T-cell (primary cell): Measurements from ENCODE around the gene SPARC. TPM values are rescaled to one million over a fixed set of nuclear protein-coding genes. Genes with fewer than 3 reads are reported as not detected.
"Not testable (repeated sequence)": the region's sequence is repeated elsewhere in the genome, so short reads cannot be mapped to it uniquely, and the experiment has no call there.

Experiments used
- ATAC-seq, 4 experiments: fragments of 200-7000 bp in 3 of 4; fragments of 150-1000 bp in 1 of 4; cut with Tn5 transposase; replicated peaks in 1 of 4; 1 replicate in 3 of 4; 2 replicates in 1 of 4; pipeline ENCODE4 v1.10.0; 2021; ENCODE audit warnings: moderate library complexity in 3 of 4, mild to moderate bottlenecking in 2 of 4, moderate number of reproducible peaks in 1 of 4
- CTCF ChIA-PET, 2 donors: fragments of 300-600 bp; sonication (Branson Sonifier 250); formaldehyde crosslinking; loops; one replicate each; lab custom pipeline; 2022; ENCODE audit warnings: antibody characterized with exemption in 2 of 2; lab: Charles Lee
- POLR2A ChIA-PET, 2 donors: fragments of 300-600 bp; sonication (Branson Sonifier 250); formaldehyde crosslinking; loops; one replicate each; lab custom pipeline; 2022; ENCODE audit warnings: antibody characterized with exemption in 2 of 2; lab: Charles Lee
- DNase-seq, 35 experiments: peaks; one replicate each; pipeline versions ENCODE4 v3.0.0 to v3.0.0-alpha.2; 2013 to 2023
- H3K27ac ChIP-seq: one replicate; pipeline ENCODE4 v1.5.1; 2013; ENCODE audit warnings: low read length
- H3K27me3 ChIP-seq, 2 experiments: replicated peaks in 1 of 2; 1 replicate in 1 of 2; 2 replicates in 1 of 2; pipeline versions ENCODE4 v1.6.1 to v1.7.0; 2013; ENCODE audit warnings: low read length in 1 of 2, mixed read lengths in 1 of 2; ENCODE audit not compliant: control insufficient read depth in 2 of 2, insufficient read depth in 2 of 2; ENCODE audit errors: extremely low read depth in 1 of 2
- H3K36me3 ChIP-seq, 2 donors: 1 replicate in 1 of 2; 2 replicates in 1 of 2; pipeline versions ENCODE4 v1.6.1 to v1.7.0; 2013; ENCODE audit warnings: low read length in 1 of 2; ENCODE audit not compliant: control insufficient read depth in 2 of 2, insufficient read depth in 1 of 2; ENCODE audit errors: extremely low read depth in 1 of 2
- H3K4me1 ChIP-seq, 2 experiments: 1 replicate in 1 of 2; 2 replicates in 1 of 2; pipeline versions ENCODE4 v1.6.1 to v1.7.0; 2013; ENCODE audit warnings: low read length in 2 of 2, mixed read lengths in 1 of 2; ENCODE audit not compliant: insufficient read depth in 2 of 2, control insufficient read depth in 1 of 2; ENCODE audit errors: extremely low read depth in 1 of 2
- H3K4me3 ChIP-seq, 2 donors: 1 replicate in 1 of 2; 2 replicates in 1 of 2; pipeline versions ENCODE4 v1.5.1 to v1.7.0; 2013; ENCODE audit warnings: mild to moderate bottlenecking in 2 of 2, low read length in 1 of 2, moderate library complexity in 1 of 2; ENCODE audit not compliant: control insufficient read depth in 1 of 2; ENCODE audit errors: extremely low read depth in 1 of 2
- H3K9me3 ChIP-seq: 2 replicates; pipeline ENCODE4 v1.7.0; 2013
- H3K27ac Mint-ChIP-seq, 2 donors: one replicate each; pipeline ENCODE4 v1.8.0; 2020 to 2021; ENCODE audit warnings: mild to moderate bottlenecking in 2 of 2, mixed read lengths in 2 of 2
- H3K27me3 Mint-ChIP-seq, 2 donors: one replicate each; pipeline ENCODE4 v1.8.0; 2021 to 2022; ENCODE audit warnings: mixed read lengths in 2 of 2
- H3K36me3 Mint-ChIP-seq: one replicate; pipeline ENCODE4 v1.8.0; 2021; ENCODE audit warnings: mixed read lengths
- H3K4me1 Mint-ChIP-seq, 3 donors: one replicate each; pipeline ENCODE4 v1.8.0; 2020 to 2022; ENCODE audit warnings: mixed read lengths in 3 of 3, mild to moderate bottlenecking in 1 of 3
- H3K4me3 Mint-ChIP-seq, 3 donors: one replicate each; pipeline ENCODE4 v1.8.0; 2020 to 2022; ENCODE audit warnings: mild to moderate bottlenecking in 3 of 3, mixed read lengths in 3 of 3, moderate library complexity in 3 of 3
- H3K9me3 Mint-ChIP-seq, 3 donors: one replicate each; pipeline ENCODE4 v1.8.0; 2020 to 2022; ENCODE audit warnings: mixed read lengths in 3 of 3
- WGBS: methylation state at CpG from one replicate; pipeline ENCODE4 v1.1.5; 2013; ENCODE audit warnings: missing lambda C conversion rate; ENCODE audit not compliant: insufficient coverage; 5-methylcytosine and 5-hydroxymethylcytosine counted together
- total RNA-seq, 35 experiments: library from RNA in 6 of 35; stranded (reverse) in 6 of 35; fragments of 120-200 nt in 1 of 35; gene quantifications; one replicate each; pipeline versions ENCODE4 v1.2.1 to v1.2.4 and lab custom pipeline; 2013 to 2026

SPARC gene
- total RNA-seq, 5 donors from 2014 or later (not counting 1 experiment from before 2014, with no cell fraction given), result 4.1 to 8.6 (median 5.2) TPM; not detected in 1

- H3K27ac Mint-ChIP-seq, CTCF ChIA-PET, DNase-seq, H3K27ac ChIP-seq, H3K9me3 ChIP-seq, H3K4me3 Mint-ChIP-seq, H3K36me3 ChIP-seq, H3K9me3 Mint-ChIP-seq, H3K4me3 ChIP-seq, POLR2A ChIA-PET, H3K27me3 Mint-ChIP-seq, H3K36me3 Mint-ChIP-seq, H3K4me1 ChIP-seq, H3K4me1 Mint-ChIP-seq, ATAC-seq: not testable (repeated sequence)
- WGBS, result no CpG with 5 or more reads among the region's 4 CpGs
- H3K27me3 ChIP-seq, result peaks cover 0 to 22% of the 10 kb centered on the region in 2 experiments
Observed at GRCh38 chr5:151698081-151698480, 11.4 kb upstream of the SPARC start.

- Histone ChIP-seq H3K4me1 (no peaks in the 10 kb centered on the region), H3K4me3 (no peak overlapping the region), H3K9me3 (no peaks in the 10 kb centered on the region), H3K27ac (no peak overlapping the region), H3K36me3 (no peaks in the 10 kb centered on the region), H3K27me3 (peaks cover 0 to 22% of the 10 kb centered on the region in 2 experiments)
- no peak overlapping the region for H3K4me3 Mint-ChIP-seq
- no peak overlapping the region for H3K27ac Mint-ChIP-seq
- CTCF ChIA-PET, result no interaction called here
- no peaks in the 10 kb centered on the region for H3K36me3 Mint-ChIP-seq
- ATAC-seq (no peak), DNase-seq (no peak)
- peaks cover 3 to 5% of the 10 kb centered on the region in 2 donors for H3K27me3 Mint-ChIP-seq
- 80% methylated on average over 8 of the region's 8 CpGs for WGBS
- POLR2A ChIA-PET, result no interaction called here
- no peaks in the 10 kb centered on the region for H3K9me3 Mint-ChIP-seq
- H3K4me1 Mint-ChIP-seq, result no peaks in the 10 kb centered on the region
Observed at GRCh38 chr5:151697452-151697851, 10.7 kb upstream of the SPARC start.

GRCh38 chr5:151696470-151697061, 9.9 kb upstream of the SPARC start:
- ATAC-seq (no peak), DNase-seq (no peak)
- H3K9me3 ChIP-seq, result no peaks in the 10 kb centered on the region
- H3K27me3 Mint-ChIP-seq, result peaks cover 3 to 5% of the 10 kb centered on the region in 2 donors
- no peak overlapping the region for H3K4me3 ChIP-seq
- no peaks in the 10 kb centered on the region for H3K36me3 ChIP-seq
- ChIA-PET POLR2A (no interaction called here), CTCF (no interaction called here)
- no peak overlapping the region for H3K27ac Mint-ChIP-seq
- H3K4me3 Mint-ChIP-seq, result no peak overlapping the region
- WGBS, result 59% methylated on average over 19 of the region's 20 CpGs
- H3K27me3 ChIP-seq, result peaks cover 0 to 22% of the 10 kb centered on the region in 2 experiments
- no peaks in the 10 kb centered on the region for H3K9me3 Mint-ChIP-seq
- H3K4me1 Mint-ChIP-seq, result no peaks in the 10 kb centered on the region
- no peak overlapping the region for H3K27ac ChIP-seq
- H3K36me3 Mint-ChIP-seq, result no peaks in the 10 kb centered on the region
- H3K4me1 ChIP-seq, result no peaks in the 10 kb centered on the region

- no peak overlapping the region for H3K27ac Mint-ChIP-seq
- ATAC-seq, result no peak
Observed at GRCh38 chr5:151695464-151695863, 8.7 kb upstream of the SPARC start.

GRCh38 chr5:151694035-151694485, 7.3 kb upstream of the SPARC start:
- DNase-seq (no peak), ATAC-seq (no peak)
- Mint-ChIP-seq H3K4me1 (no peaks in the 10 kb centered on the region), H3K9me3 (no peaks in the 10 kb centered on the region), H3K4me3 (no peak overlapping the region), H3K36me3 (no peaks in the 10 kb centered on the region), H3K27me3 (peaks cover 3 to 10% of the 10 kb centered on the region in 2 donors), H3K27ac (no peak overlapping the region)
- ChIA-PET CTCF (no interaction called here), POLR2A (no interaction called here)
- Histone ChIP-seq H3K27ac (no peak overlapping the region), H3K36me3 (no peaks in the 10 kb centered on the region), H3K4me1 (no peaks in the 10 kb centered on the region), H3K27me3 (peaks cover 0 to 25% of the 10 kb centered on the region in 2 experiments), H3K4me3 (no peak overlapping the region), H3K9me3 (no peaks in the 10 kb centered on the region)
- WGBS, result 83% methylated on average over 1 of the region's 3 CpGs

More at GRCh38 chr5:151695464-151695863, 8.7 kb upstream of the SPARC start:
- DNase-seq, result no peak
- no peaks in the 10 kb centered on the region for H3K9me3 ChIP-seq
- Mint-ChIP-seq H3K4me3 (no peak overlapping the region), H3K27me3 (peaks cover 3 to 7% of the 10 kb centered on the region in 2 donors), H3K9me3 (no peaks in the 10 kb centered on the region), H3K4me1 (no peaks in the 10 kb centered on the region), H3K36me3 (no peaks in the 10 kb centered on the region)
- no CpG with 5 or more reads among the region's 1 CpG for whole genome bisulfite sequencing
- no peak overlapping the region for H3K4me3 ChIP-seq
- H3K27ac ChIP-seq, result no peak overlapping the region
- ChIA-PET CTCF (no interaction called here), POLR2A (no interaction called here)
- no peaks in the 10 kb centered on the region for H3K36me3 ChIP-seq
- H3K4me1 ChIP-seq, result no peaks in the 10 kb centered on the region
- H3K27me3 ChIP-seq, result peaks cover 0 to 25% of the 10 kb centered on the region in 2 experiments

GRCh38 chr5:151692312-151692711, 5.6 kb upstream of the SPARC start:
- DNase-seq (no peak), ATAC-seq (no peak)
- H3K27me3 Mint-ChIP-seq, result peaks cover 14 to 22% of the 10 kb centered on the region in 2 donors
- Histone ChIP-seq H3K4me3 (no peak overlapping the region), H3K36me3 (no peaks in the 10 kb centered on the region), H3K27ac (no peak overlapping the region), H3K4me1 (no peaks in the 10 kb centered on the region), H3K9me3 (no peaks in the 10 kb centered on the region), H3K27me3 (peaks cover 0 to 19% of the 10 kb centered on the region in 2 experiments)
- no peak overlapping the region for H3K4me3 Mint-ChIP-seq
- H3K9me3 Mint-ChIP-seq, result no peaks in the 10 kb centered on the region
- POLR2A ChIA-PET, result no interaction called here
- H3K36me3 Mint-ChIP-seq, result no peaks in the 10 kb centered on the region
- 73% methylated on average over 2 of the region's 3 CpGs for WGBS
- CTCF ChIA-PET, result no interaction called here
- H3K27ac Mint-ChIP-seq, result no peak overlapping the region
- H3K4me1 Mint-ChIP-seq, result peaks cover 0 to under 1% (median 0%) of the 10 kb centered on the region in 3 donors
